Gastrocnemius medialis (tissue), 4 donors: ENCODE data around the gene PDE7B.

ENCODE experiments used
- POLR2A ChIP-seq, 2 donors: fragments of 450-650 bp; IDR thresholded peaks; one replicate each; pipeline ENCODE4 v1.6.1; 2017; ENCODE audit warnings: antibody characterized with exemption in 2 of 2, mild to moderate bottlenecking in 2 of 2, moderate library complexity in 2 of 2
- TF ChIP-seq, protein P1 (sequence below), 5 experiments: fragments of 450-650 bp in 3 of 5; fragments of 200-600 bp in 2 of 5; sonication (generic) in 2 of 5; IDR thresholded peaks in 4 of 5; conservative IDR thresholded peaks in 1 of 5; 1 replicate in 4 of 5; 2 replicates in 1 of 5; pipeline ENCODE4 v1.5.1; 2016 to 2019; ENCODE audit warnings: antibody characterized with exemption in 5 of 5, mild to moderate bottlenecking in 3 of 5, moderate library complexity in 3 of 5

DNA sequence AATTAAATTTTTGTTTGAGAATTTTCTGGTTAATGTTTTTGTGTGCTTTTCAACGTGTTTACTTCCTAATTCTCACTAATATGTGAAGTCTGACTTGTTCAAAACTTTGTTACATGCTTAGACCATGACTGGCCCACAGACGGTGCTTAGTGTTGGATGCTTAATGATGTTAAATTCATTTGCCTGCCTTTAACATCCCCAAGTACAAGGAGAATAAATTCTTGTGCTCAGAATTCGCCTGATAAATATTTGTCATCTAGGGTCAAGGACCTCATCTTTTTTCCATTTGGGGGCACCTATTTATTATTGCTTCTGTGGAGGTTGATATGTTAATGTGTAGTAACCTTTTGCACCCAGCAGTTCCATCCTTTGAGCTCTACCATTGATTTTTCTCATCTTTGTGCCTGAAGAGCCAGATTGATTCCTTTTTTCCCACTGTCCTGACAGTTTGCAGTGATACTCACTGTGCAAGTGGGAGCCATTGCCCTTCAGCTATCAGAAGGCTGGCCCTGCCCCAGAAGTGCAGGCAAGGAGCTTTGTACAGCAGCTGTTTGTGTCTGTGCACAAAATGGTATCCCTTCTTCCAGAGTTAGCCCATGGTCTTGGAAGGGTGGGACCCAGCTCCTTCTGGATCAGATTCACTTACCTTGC, 170.8 kb downstream of the PDE7B start:
- TF ChIP-seq, protein P1, sequence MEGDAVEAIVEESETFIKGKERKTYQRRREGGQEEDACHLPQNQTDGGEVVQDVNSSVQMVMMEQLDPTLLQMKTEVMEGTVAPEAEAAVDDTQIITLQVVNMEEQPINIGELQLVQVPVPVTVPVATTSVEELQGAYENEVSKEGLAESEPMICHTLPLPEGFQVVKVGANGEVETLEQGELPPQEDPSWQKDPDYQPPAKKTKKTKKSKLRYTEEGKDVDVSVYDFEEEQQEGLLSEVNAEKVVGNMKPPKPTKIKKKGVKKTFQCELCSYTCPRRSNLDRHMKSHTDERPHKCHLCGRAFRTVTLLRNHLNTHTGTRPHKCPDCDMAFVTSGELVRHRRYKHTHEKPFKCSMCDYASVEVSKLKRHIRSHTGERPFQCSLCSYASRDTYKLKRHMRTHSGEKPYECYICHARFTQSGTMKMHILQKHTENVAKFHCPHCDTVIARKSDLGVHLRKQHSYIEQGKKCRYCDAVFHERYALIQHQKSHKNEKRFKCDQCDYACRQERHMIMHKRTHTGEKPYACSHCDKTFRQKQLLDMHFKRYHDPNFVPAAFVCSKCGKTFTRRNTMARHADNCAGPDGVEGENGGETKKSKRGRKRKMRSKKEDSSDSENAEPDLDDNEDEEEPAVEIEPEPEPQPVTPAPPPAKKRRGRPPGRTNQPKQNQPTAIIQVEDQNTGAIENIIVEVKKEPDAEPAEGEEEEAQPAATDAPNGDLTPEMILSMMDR (IDR thresholded peaks at IDR 0.05 in 4 of 5, conservative IDR thresholded peaks at IDR 0.05 in 1 of 5), result no peak
- no peak for TF ChIP-seq POLR2A (IDR thresholded peaks at IDR 0.05)
